Measurements from ENCODE around the gene MRRF. TPM values are rescaled to one million over a fixed set of nuclear protein-coding genes. Genes with fewer than 3 reads are reported as not detected.

MRRF gene
- total RNA-seq, 3 donors from 2014 or later, result 32.5 to 55.3 (median 44.9) TPM

- TF ChIP-seq POLR2A (IDR thresholded peaks at IDR 0.05) (no peak), POLR2AphosphoS5 (IDR thresholded peaks at IDR 0.05) (no peak), CTCF (IDR thresholded peaks at IDR 0.05) (no peak)
- Histone ChIP-seq H3K9me3 (no peaks in the 10 kb centered on the region), H3K27me3 (no peaks in the 10 kb centered on the region), H3K36me3 (no peaks in the 10 kb centered on the region), H3K4me3 (no peak overlapping the region), H3K4me1 (peaks cover 2 to 7% of the 10 kb centered on the region in 2 donors), H3K27ac (no peak overlapping the region)
- intact Hi-C loops (cut with DNase I; ENCODE audit: low total_unique reads), result no loop called here
- no peak for DNase-seq (ENCODE audit: low spot score in 2 of 2)
Measured at GRCh38 chr9:122268041-122268814, 3.5 kb downstream of the MRRF start.

GRCh38 chr9:122274055-122274454 lies 9.4 kb downstream of the MRRF start:
- intact Hi-C loops (cut with DNase I; ENCODE audit: low total_unique reads), result no loop called here

GRCh38 chr9:122276096-122276495 lies 11.4 kb downstream of the MRRF start:
- no peak overlapping the region for H3K4me3 ChIP-seq
- peaks cover 4 to 10% of the 10 kb centered on the region in 2 donors for H3K9me3 ChIP-seq
- no peak overlapping the region for H3K27ac ChIP-seq
- no peak for TF ChIP-seq POLR2AphosphoS5 (IDR thresholded peaks at IDR 0.05)
- TF ChIP-seq CTCF (IDR thresholded peaks at IDR 0.05), result no peak
- no peak for TF ChIP-seq POLR2A (IDR thresholded peaks at IDR 0.05)
- no peaks in the 10 kb centered on the region for H3K4me1 ChIP-seq
- no peaks in the 10 kb centered on the region for H3K27me3 ChIP-seq
- intact Hi-C loops (cut with DNase I; ENCODE audit: low total_unique reads), result no loop called here
- DNase-seq (ENCODE audit: low spot score in 2 of 2), result no peak
- H3K36me3 ChIP-seq, result no peaks in the 10 kb centered on the region

More at GRCh38 chr9:122274055-122274454, 9.4 kb downstream of the MRRF start:
- no peak overlapping the region for H3K27ac ChIP-seq
- no peaks in the 10 kb centered on the region for H3K27me3 ChIP-seq
- H3K9me3 ChIP-seq, result peaks cover 4 to 10% of the 10 kb centered on the region in 2 donors
- no peak for DNase-seq (ENCODE audit: low spot score in 2 of 2)
- TF ChIP-seq POLR2A (IDR thresholded peaks at IDR 0.05) (no peak), CTCF (IDR thresholded peaks at IDR 0.05) (no peak), POLR2AphosphoS5 (IDR thresholded peaks at IDR 0.05) (no peak)
- H3K4me3 ChIP-seq, result no peak overlapping the region
- no peaks in the 10 kb centered on the region for H3K36me3 ChIP-seq
- H3K4me1 ChIP-seq, result no peaks in the 10 kb centered on the region

GRCh38 chr9:122277285-122277897 lies 12.7 kb downstream of the MRRF start:
- no peak overlapping the region for H3K4me3 ChIP-seq
- peaks cover 4 to 10% of the 10 kb centered on the region in 2 donors for H3K9me3 ChIP-seq
- DNase-seq (ENCODE audit: low spot score in 2 of 2), result no peak
- no peaks in the 10 kb centered on the region for H3K36me3 ChIP-seq
- no peaks in the 10 kb centered on the region for H3K27me3 ChIP-seq
- intact Hi-C loops (cut with DNase I; ENCODE audit: low total_unique reads), result no loop called here
- TF ChIP-seq POLR2AphosphoS5 (IDR thresholded peaks at IDR 0.05) (no peak), CTCF (IDR thresholded peaks at IDR 0.05) (no peak), POLR2A (IDR thresholded peaks at IDR 0.05) (no peak)
- H3K4me1 ChIP-seq, result no peaks in the 10 kb centered on the region
- no peak overlapping the region for H3K27ac ChIP-seq

- TF ChIP-seq CTCF (IDR thresholded peaks at IDR 0.05) (no peak), POLR2A (IDR thresholded peaks at IDR 0.05) (no peak), POLR2AphosphoS5 (IDR thresholded peaks at IDR 0.05) (no peak)
- intact Hi-C loops (cut with DNase I; ENCODE audit: low total_unique reads), result no loop called here
- Histone ChIP-seq H3K27ac (no peak overlapping the region), H3K27me3 (no peaks in the 10 kb centered on the region), H3K9me3 (peaks cover 4 to 10% of the 10 kb centered on the region in 2 donors), H3K4me1 (no peaks in the 10 kb centered on the region), H3K4me3 (no peak overlapping the region), H3K36me3 (peaks cover 1% of the 10 kb centered on the region)
- no peak for DNase-seq (ENCODE audit: low spot score in 2 of 2)
Measured at GRCh38 chr9:122281368-122281767, 16.7 kb downstream of the MRRF start.
